K562 (cell line): ENCODE data around the gene CREB5.

ENCODE experiments used
- NFATC3 ChIP-seq: fragments of 450-650 bp; IDR thresholded peaks from 2 replicates; pipeline ENCODE4 v1.6.1; 2017; ENCODE audit warnings: mild to moderate bottlenecking
- ZBTB17 ChIP-seq: fragments of 450-650 bp; formaldehyde crosslinking; IDR thresholded peaks from 2 replicates; pipeline ENCODE4 v1.4.0; 2020; ENCODE audit warnings: mild to moderate bottlenecking
- ZNF23 ChIP-seq: fragments of 250-450 bp; sonication (Bioruptor Pico); IDR thresholded peaks from 2 replicates; pipeline ENCODE4 v1.4.0; 2020; ENCODE audit warnings: mild to moderate bottlenecking

DNA sequence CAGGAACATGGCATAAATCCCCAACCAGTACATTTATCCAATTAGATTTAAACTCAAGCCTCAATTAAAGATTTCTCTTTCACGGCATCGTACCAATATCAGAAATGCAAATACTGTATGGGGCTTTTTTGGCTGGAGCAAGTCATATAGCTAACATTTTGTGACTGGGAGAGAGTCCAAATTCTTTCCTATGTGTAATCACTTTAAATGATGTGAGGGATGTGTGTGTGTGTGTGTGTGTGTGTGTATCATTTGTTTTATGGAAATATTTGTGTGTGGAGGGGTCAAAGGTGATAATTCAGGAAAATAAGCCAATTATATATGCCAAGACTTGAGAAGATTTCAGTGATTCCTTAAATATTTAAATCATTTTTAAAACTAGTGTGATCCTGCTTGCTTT lies 349.2 kb downstream of the CREB5 start:
- TF ChIP-seq ZNF23 (CRISPR knock-in tag) (no peak), NFATC3 (no peak), ZBTB17 (no peak)
